K562 treated with DMSO at 1 percent for 12 hours (cell line): ENCODE measurements around the gene PRSS48. TPM values are rescaled to one million over a fixed set of nuclear protein-coding genes. Genes with fewer than 3 reads are reported as not detected.

ENCODE experiments used
- total RNA-seq: library from RNA; unstranded; fragments of 300-600 nt; gene quantifications from 2 replicates; pipeline ENCODE4 v1.2.3, GENCODE V29; 2022; ENCODE audit not compliant: insufficient read depth

The PRSS48 gene, protein sequence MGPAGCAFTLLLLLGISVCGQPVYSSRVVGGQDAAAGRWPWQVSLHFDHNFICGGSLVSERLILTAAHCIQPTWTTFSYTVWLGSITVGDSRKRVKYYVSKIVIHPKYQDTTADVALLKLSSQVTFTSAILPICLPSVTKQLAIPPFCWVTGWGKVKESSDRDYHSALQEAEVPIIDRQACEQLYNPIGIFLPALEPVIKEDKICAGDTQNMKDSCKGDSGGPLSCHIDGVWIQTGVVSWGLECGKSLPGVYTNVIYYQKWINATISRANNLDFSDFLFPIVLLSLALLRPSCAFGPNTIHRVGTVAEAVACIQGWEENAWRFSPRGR
- total RNA-seq: not detected in 2 replicates

GRCh38 chr4:151276787-151277562 lies at the start of gene PRSS48:
PRSS48 (plus strand) TSS chr4:151277161; CDS start chr4:151277173, 12 bp downstream.

GRCh38 chr4:151325111-151325948 lies 48.4 kb downstream of the PRSS48 start, which contains the start of gene SH3D19:
SH3D19 (minus strand) TSS chr4:151325605; CDS start chr4:151325352, 253 bp downstream.

Other genes with a start within 250 kb of the PRSS48 start
- gene RPS3A, start 177.5 kb upstream of the PRSS48 start, total RNA-seq: 5,068 and 5,769 TPM in 2 replicates
- gene SH3D19, start 48.4 kb downstream of the PRSS48 start, total RNA-seq: 1.6 TPM in 1 of 2 replicates, not detected in the other
- not detected in 2 replicates for gene FHIP1A, start 132.0 kb downstream of the PRSS48 start, total RNA-seq